ENCODE results near the gene DNAH2.

Gene DNAH2

DNA sequence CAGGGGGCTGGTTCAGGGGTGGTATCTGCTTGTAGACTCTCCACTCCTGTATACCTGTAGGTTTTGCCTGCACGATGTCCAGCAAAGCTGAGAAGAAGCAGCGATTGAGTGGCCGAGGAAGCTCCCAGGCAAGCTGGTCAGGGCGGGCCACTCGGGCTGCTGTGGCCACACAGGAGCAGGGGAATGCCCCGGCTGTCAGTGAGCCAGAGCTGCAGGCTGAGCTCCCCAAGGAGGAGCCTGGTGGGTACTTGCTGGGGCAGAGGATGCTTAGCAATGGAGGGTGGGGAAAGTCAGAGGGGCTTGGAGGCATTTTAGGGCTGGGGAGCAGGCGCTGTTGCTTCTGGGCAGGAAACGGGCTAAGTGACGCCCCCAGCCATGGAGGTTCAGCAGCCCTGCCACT lies 2.1 kb downstream of the DNAH2 start:
- no peak for ATAC-seq (replicated peaks; ENCODE audit: extremely low read depth, poor library complexity, severe bottlenecking)
- H3K27ac Mint-ChIP-seq (ENCODE audit: low read depth): no peak overlapping the region
- H3K27me3 Mint-ChIP-seq: peaks cover 95% of the 10 kb centered on the region
- H3K36me3 Mint-ChIP-seq (ENCODE audit: insufficient read depth): no peaks in the 10 kb centered on the region
- DNase-seq (ENCODE audit: low spot score in 2 of 2): no peak
- peaks cover 17% of the 10 kb centered on the region for H3K4me1 Mint-ChIP-seq
- H3K9me3 Mint-ChIP-seq: no peaks in the 10 kb centered on the region
- no peak overlapping the region for H3K4me3 Mint-ChIP-seq

DNA sequence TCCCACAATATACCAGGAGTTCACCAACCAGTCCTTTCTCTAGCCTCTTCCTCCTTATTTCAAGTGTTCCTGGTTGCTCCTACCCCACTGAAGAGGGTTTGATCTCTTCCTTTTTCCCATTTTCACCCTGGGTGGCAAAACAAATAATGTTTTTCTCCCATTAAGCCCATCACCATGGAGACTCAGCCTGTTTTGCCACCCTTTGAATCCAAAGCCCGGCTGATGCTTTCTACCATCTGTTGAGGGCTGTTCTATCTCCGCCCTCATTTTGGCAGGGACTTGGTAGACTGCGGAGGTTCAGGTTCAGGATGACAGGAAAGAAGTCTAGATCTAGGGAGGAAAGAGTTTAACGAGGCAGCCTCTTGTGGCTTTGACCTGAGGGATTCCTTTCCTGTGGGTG lies 2.6 kb downstream of the DNAH2 start:
- DNase-seq (ENCODE audit: low spot score in 2 of 2) (no peak), ATAC-seq (replicated peaks; ENCODE audit: extremely low read depth, poor library complexity, severe bottlenecking) (no peak)
- Mint-ChIP-seq H3K4me3 (no peak overlapping the region), H3K27me3 (peaks cover 90% of the 10 kb centered on the region), H3K27ac (ENCODE audit: low read depth) (no peak overlapping the region), H3K9me3 (no peaks in the 10 kb centered on the region), H3K4me1 (peaks cover 17% of the 10 kb centered on the region), H3K36me3 (ENCODE audit: insufficient read depth) (no peaks in the 10 kb centered on the region)

- DNase-seq (ENCODE audit: low spot score in 2 of 2) (no peak), ATAC-seq (replicated peaks; ENCODE audit: extremely low read depth, poor library complexity, severe bottlenecking) (no peak)
- H3K4me1 Mint-ChIP-seq: peaks cover 16% of the 10 kb centered on the region
- H3K36me3 Mint-ChIP-seq (ENCODE audit: insufficient read depth): no peaks in the 10 kb centered on the region
- no peaks in the 10 kb centered on the region for H3K9me3 Mint-ChIP-seq
- no peak overlapping the region for H3K27ac Mint-ChIP-seq (ENCODE audit: low read depth)
- no peak overlapping the region for H3K4me3 Mint-ChIP-seq
- H3K27me3 Mint-ChIP-seq: peaks cover 85% of the 10 kb centered on the region
These were observed 4.1 kb downstream of the DNAH2 start for GRCh38 chr17:7721612-7722011.

DNA sequence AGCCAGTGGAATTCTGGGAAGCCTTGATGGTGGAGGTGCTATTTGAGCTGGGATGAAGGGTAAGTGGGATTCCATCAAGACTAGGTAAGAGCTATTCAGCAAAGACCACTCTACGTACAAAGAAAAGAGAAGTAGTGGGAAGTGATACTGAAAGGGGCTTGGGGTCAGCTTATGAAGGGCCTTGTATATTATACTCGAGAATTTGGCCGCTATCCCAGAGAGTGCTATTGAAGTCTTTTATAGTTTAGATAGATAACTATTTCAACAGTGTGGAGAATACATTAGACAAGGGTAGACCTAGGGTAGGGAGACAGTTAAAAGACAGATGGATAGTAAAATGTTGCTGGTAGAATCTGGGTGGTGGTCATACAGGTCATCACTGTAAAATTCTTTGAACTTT lies 10.3 kb downstream of the DNAH2 start:
- DNase-seq (ENCODE audit: low spot score in 2 of 2): no peak
- no peaks in the 10 kb centered on the region for H3K4me1 Mint-ChIP-seq
- H3K4me3 Mint-ChIP-seq: no peak overlapping the region
- H3K27me3 Mint-ChIP-seq: peaks cover 57% of the 10 kb centered on the region
- ATAC-seq (replicated peaks; ENCODE audit: extremely low read depth, poor library complexity, severe bottlenecking): no peak
- H3K9me3 Mint-ChIP-seq: no peaks in the 10 kb centered on the region
- peaks cover 2% of the 10 kb centered on the region for H3K36me3 Mint-ChIP-seq (ENCODE audit: insufficient read depth)
- no peak overlapping the region for H3K27ac Mint-ChIP-seq (ENCODE audit: low read depth)

DNA sequence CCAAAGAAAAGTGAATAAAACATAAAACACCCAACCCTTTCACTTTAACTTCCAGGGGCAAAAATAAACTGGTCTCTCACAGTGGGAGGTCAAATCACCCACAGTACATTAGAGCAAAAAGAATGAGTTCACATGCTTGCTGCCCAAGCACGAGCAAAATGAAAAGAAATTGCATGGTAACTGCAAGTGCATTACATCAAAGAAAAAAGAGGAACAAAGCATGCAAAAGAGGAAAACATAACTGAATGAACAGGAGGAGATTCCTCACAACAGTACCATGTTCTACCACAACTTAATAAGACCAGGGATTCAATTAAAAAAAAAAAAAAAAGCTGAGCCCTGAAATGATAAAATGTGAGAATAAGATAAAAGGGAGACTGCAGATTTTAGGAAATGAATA lies 12.3 kb downstream of the DNAH2 start:
- H3K4me1 Mint-ChIP-seq: no peaks in the 10 kb centered on the region
- DNase-seq (ENCODE audit: low spot score in 2 of 2): no peak
- no peak overlapping the region for H3K27ac Mint-ChIP-seq (ENCODE audit: low read depth)
- peaks cover 2% of the 10 kb centered on the region for H3K36me3 Mint-ChIP-seq (ENCODE audit: insufficient read depth)
- no peak for ATAC-seq (replicated peaks; ENCODE audit: extremely low read depth, poor library complexity, severe bottlenecking)
- H3K4me3 Mint-ChIP-seq: no peak overlapping the region
- no peaks in the 10 kb centered on the region for H3K9me3 Mint-ChIP-seq
- H3K27me3 Mint-ChIP-seq: peaks cover 56% of the 10 kb centered on the region

DNA sequence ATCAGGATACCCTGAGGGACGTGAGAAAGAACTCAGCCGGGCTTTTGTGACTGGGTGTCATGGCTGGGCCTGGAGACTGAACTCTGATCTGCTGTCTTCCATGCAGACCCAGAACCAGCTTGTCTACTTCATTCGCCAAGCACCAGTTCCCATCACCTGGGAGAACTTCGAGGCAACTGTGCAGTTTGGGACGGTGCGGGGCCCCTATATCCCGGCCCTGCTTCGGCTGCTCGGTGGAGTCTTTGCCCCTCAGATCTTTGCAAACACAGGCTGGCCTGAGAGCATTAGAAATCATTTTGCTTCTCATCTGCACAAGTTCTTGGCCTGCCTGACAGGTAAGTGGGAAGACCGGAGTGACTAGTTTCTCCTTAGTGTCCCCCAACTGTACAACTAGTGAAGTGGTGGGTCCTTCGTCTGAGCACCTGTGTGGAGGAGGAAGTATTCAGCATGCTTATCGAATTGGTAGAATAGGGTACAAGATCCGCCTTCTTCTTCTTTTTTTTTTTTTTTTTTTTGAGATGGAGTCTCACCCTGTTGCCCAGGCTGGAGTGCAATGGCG lies 15.5 kb downstream of the DNAH2 start:
- no peak for DNase-seq (ENCODE audit: low spot score in 2 of 2)
- ATAC-seq (replicated peaks; ENCODE audit: extremely low read depth, poor library complexity, severe bottlenecking): no peak
- H3K27ac Mint-ChIP-seq (ENCODE audit: low read depth): no peak overlapping the region
- H3K27me3 Mint-ChIP-seq: peaks cover 59% of the 10 kb centered on the region
- no peak overlapping the region for H3K4me3 Mint-ChIP-seq
- no peaks in the 10 kb centered on the region for H3K4me1 Mint-ChIP-seq
- no peaks in the 10 kb centered on the region for H3K9me3 Mint-ChIP-seq
- H3K36me3 Mint-ChIP-seq (ENCODE audit: insufficient read depth): peaks cover 2% of the 10 kb centered on the region

GRCh38 chr17:7737601-7738000 lies 20.1 kb downstream of the DNAH2 start:
- no peaks in the 10 kb centered on the region for H3K4me1 Mint-ChIP-seq
- no peaks in the 10 kb centered on the region for H3K36me3 Mint-ChIP-seq (ENCODE audit: insufficient read depth)
- no peak overlapping the region for H3K4me3 Mint-ChIP-seq
- ATAC-seq (replicated peaks; ENCODE audit: extremely low read depth, poor library complexity, severe bottlenecking) (no peak), DNase-seq (ENCODE audit: low spot score in 2 of 2) (no peak)
- H3K27me3 Mint-ChIP-seq: peaks cover 71% of the 10 kb centered on the region
- H3K9me3 Mint-ChIP-seq: no peaks in the 10 kb centered on the region
- H3K27ac Mint-ChIP-seq (ENCODE audit: low read depth): no peak overlapping the region

DNA sequence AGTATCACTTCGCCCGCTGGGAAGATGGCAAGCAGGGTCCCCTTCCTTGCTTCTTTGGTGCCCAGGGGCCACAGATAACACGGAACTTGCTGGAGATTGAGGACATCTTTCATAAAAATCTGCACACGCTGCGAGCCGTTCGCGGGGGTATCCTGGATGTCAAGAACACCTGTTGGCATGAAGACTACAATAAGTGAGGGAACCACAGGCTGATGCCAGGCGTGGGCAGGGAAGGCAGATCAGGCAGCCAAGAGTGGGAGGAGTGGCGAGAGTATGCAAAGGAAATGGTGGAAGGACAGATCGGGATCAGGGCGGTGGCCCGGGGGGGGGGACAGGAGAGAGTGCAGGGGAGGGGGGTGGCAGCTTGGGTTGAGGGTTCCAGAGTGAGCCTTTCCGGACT lies 22.2 kb downstream of the DNAH2 start:
- no peaks in the 10 kb centered on the region for H3K4me1 Mint-ChIP-seq

DNA sequence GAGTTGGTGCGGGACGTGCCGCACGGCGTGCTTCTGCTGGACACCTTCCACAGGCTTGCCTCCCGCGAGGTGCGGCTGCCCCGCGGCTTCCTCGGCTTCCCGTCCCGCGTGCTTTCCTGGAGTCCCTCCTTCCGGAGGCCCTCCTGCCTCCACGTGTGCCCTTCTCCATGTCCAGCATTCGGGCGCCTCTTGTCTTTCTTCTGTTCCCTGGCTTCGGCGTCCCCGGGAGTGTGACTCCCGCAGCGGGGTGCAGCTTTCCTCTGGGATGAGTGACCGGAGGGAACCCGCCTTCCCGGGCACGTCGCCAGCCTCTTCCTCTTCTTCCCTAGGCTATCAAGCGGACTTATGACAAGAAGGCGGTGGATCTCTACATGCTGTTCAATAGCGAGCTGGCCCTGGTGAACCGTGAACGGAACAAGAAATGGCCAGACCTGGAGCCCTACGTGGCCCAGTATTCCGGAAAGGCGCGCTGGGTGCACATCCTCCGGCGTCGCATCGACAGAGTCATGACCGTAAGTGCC lies 23.0 kb downstream of the DNAH2 start:
- Mint-ChIP-seq H3K9me3 (no peaks in the 10 kb centered on the region), H3K4me1 (no peaks in the 10 kb centered on the region), H3K36me3 (ENCODE audit: insufficient read depth) (no peaks in the 10 kb centered on the region), H3K4me3 (no peak overlapping the region), H3K27me3 (peaks cover 56% of the 10 kb centered on the region), H3K27ac (ENCODE audit: low read depth) (no peak overlapping the region)
- ATAC-seq (replicated peaks; ENCODE audit: extremely low read depth, poor library complexity, severe bottlenecking) (no peak), DNase-seq (ENCODE audit: low spot score in 2 of 2) (no peak)

More for the DNA sequence above, 22.2 kb downstream of the DNAH2 start:
- no peaks in the 10 kb centered on the region for H3K36me3 Mint-ChIP-seq (ENCODE audit: insufficient read depth)
- no peaks in the 10 kb centered on the region for H3K9me3 Mint-ChIP-seq
- H3K27ac Mint-ChIP-seq (ENCODE audit: low read depth): no peak overlapping the region
- H3K27me3 Mint-ChIP-seq: peaks cover 60% of the 10 kb centered on the region
- DNase-seq (ENCODE audit: low spot score in 2 of 2): no peak
- no peak for ATAC-seq (replicated peaks; ENCODE audit: extremely low read depth, poor library complexity, severe bottlenecking)
- H3K4me3 Mint-ChIP-seq: no peak overlapping the region

GRCh38 chr17:7742729-7743128 lies 25.2 kb downstream of the DNAH2 start:
- H3K4me1 Mint-ChIP-seq: no peaks in the 10 kb centered on the region
- DNase-seq (ENCODE audit: low spot score in 2 of 2) (no peak), ATAC-seq (replicated peaks; ENCODE audit: extremely low read depth, poor library complexity, severe bottlenecking) (no peak)
- no peak overlapping the region for H3K4me3 Mint-ChIP-seq
- H3K9me3 Mint-ChIP-seq: no peaks in the 10 kb centered on the region
- no peak overlapping the region for H3K27ac Mint-ChIP-seq (ENCODE audit: low read depth)
- H3K27me3 Mint-ChIP-seq: peaks cover 35% of the 10 kb centered on the region
- H3K36me3 Mint-ChIP-seq (ENCODE audit: insufficient read depth): no peaks in the 10 kb centered on the region

GRCh38 chr17:7744416-7744815 lies 26.9 kb downstream of the DNAH2 start:
- no peak overlapping the region for H3K4me3 Mint-ChIP-seq
- H3K27me3 Mint-ChIP-seq: peaks cover 25% of the 10 kb centered on the region
- H3K27ac Mint-ChIP-seq (ENCODE audit: low read depth): no peak overlapping the region
- DNase-seq (ENCODE audit: low spot score in 2 of 2) (no peak), ATAC-seq (replicated peaks; ENCODE audit: extremely low read depth, poor library complexity, severe bottlenecking) (no peak)
- no peaks in the 10 kb centered on the region for H3K9me3 Mint-ChIP-seq
- peaks cover 2% of the 10 kb centered on the region for H3K36me3 Mint-ChIP-seq (ENCODE audit: insufficient read depth)
- no peaks in the 10 kb centered on the region for H3K4me1 Mint-ChIP-seq

DNA sequence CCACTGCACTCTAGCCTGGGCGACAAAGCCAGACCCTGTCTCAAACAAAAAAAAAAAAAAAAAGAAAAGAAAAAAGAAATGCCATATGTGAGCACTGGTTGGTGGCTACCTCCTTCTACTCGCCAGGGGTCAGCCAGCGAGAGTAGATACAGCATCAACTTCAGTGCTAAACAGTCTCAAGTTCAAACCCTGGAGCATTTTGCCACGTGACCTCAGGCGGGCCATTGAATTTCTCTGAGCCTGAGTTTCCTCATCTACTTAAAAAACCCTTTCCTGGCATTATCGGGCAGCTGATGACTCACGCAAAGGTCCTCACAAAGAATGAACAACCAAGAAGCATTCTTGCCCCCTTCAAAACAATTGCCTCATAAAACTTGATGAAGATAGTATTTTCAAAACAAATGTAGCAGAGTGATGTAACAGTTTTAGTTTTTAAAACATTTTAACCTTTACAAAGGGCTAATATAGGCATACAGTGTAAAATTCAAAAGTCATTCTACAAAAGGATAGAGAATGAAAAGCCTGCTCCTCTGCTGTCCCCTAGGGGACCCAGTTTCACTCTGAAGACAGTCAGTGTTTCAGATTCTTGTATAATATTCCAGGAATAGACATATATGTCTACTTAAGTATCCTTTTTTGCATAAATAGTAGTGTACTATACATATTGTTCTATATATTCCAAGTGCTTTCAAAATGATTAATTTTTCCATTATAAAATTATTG lies 28.4 kb downstream of the DNAH2 start:
- no peak for DNase-seq (ENCODE audit: low spot score in 2 of 2)
- H3K4me3 Mint-ChIP-seq: no peak overlapping the region
- peaks cover 2% of the 10 kb centered on the region for H3K36me3 Mint-ChIP-seq (ENCODE audit: insufficient read depth)
- no peak overlapping the region for H3K27ac Mint-ChIP-seq (ENCODE audit: low read depth)
- H3K9me3 Mint-ChIP-seq: no peaks in the 10 kb centered on the region
- H3K27me3 Mint-ChIP-seq: peaks cover 24% of the 10 kb centered on the region
- ATAC-seq (replicated peaks; ENCODE audit: extremely low read depth, poor library complexity, severe bottlenecking): no peak
- H3K4me1 Mint-ChIP-seq: no peaks in the 10 kb centered on the region

GRCh38 chr17:7747635-7748071 lies 30.1 kb downstream of the DNAH2 start:
- Mint-ChIP-seq H3K27me3 (peaks cover 16% of the 10 kb centered on the region), H3K36me3 (ENCODE audit: insufficient read depth) (peaks cover 4% of the 10 kb centered on the region), H3K4me3 (no peak overlapping the region), H3K27ac (ENCODE audit: low read depth) (no peak overlapping the region), H3K4me1 (no peaks in the 10 kb centered on the region), H3K9me3 (no peaks in the 10 kb centered on the region)
- DNase-seq (ENCODE audit: low spot score in 2 of 2): no peak
- ATAC-seq (replicated peaks; ENCODE audit: extremely low read depth, poor library complexity, severe bottlenecking): no peak

Measured in central memory CD8-positive, alpha-beta T cell (primary cell).